Body of pancreas (tissue), 4 donors: ENCODE results near the gene DOCK2. TPM values are rescaled to one million over a fixed set of nuclear protein-coding genes. Genes with fewer than 3 reads are reported as not detected.
A peak's percentile ranks its signal among the peaks of the same experiment; 100 is the strongest.

ENCODE experiments used
- ATAC-seq: fragments of 150-250 bp; one replicate; pipeline ENCODE4 v1.9.1; 2016
- DNase-seq, 4 donors: peaks; one replicate each; pipeline ENCODE4 v3.0.0-alpha.2; 2019
- H3K27ac ChIP-seq, 4 donors: fragments of 200-600 bp; sonication (generic); 1 replicate in 3 of 4; 2 replicates in 1 of 4; pipeline versions ENCODE4 v1.5.1 to v1.6.1; 2016 to 2019; ENCODE audit warnings: mild to moderate bottlenecking in 1 of 4, mixed read lengths in 1 of 4, moderate library complexity in 1 of 4
- H3K27me3 ChIP-seq, 2 donors: fragments of 200-600 bp; sonication (generic); one replicate each; pipeline ENCODE4 v1.6.0; 2016; ENCODE audit warnings: mild to moderate bottlenecking in 1 of 2
- H3K36me3 ChIP-seq, 2 donors: fragments of 200-600 bp; sonication (generic); replicated peaks in 1 of 2; 2 replicates each; pipeline ENCODE4 v1.5.1; 2016; ENCODE audit warnings: low read depth in 2 of 2; ENCODE audit not compliant: insufficient read depth in 1 of 2
- H3K4me1 ChIP-seq: fragments of 200-600 bp; sonication (generic); one replicate; pipeline ENCODE4 v1.6.0; 2016
- H3K4me3 ChIP-seq, 2 donors: fragments of 200-600 bp; sonication (generic); 1 replicate in 1 of 2; 2 replicates in 1 of 2; pipeline ENCODE4 v1.5.1; 2016 to 2019
- H3K9me3 ChIP-seq, 3 donors: fragments of 200-600 bp; sonication (generic); 1 replicate in 2 of 3; 2 replicates in 1 of 3; pipeline ENCODE4 v1.5.1; 2016
- POLR2A ChIP-seq, 3 donors: fragments of 450-650 bp; IDR thresholded peaks; one replicate each; pipeline ENCODE4 v1.6.1; 2016; ENCODE audit warnings: antibody characterized with exemption in 3 of 3, mild to moderate bottlenecking in 2 of 3
- WGBS, 2 donors: methylation state at CpG; one replicate each; pipeline ENCODE4 v1.1.5; 2017; 5-methylcytosine and 5-hydroxymethylcytosine counted together
- intact Hi-C: fragments of 100-400 bp; cut with DNase I; formaldehyde crosslinking; loops from one replicate; pipeline ENCODE4 v1.15.1; 2023
- total RNA-seq, 2 donors: library from RNA; depleted of rRNA; stranded (reverse); fragments of >200 nt; gene quantifications; one replicate each; pipeline ENCODE4 v1.1.0, GENCODE V29; 2016
- TF ChIP-seq, protein P1 (sequence below), 7 experiments: fragments of 450-650 bp in 4 of 7; fragments of 200-600 bp in 3 of 7; sonication (generic) in 3 of 7; IDR thresholded peaks; one replicate each; pipeline ENCODE4 v1.5.1; 2016 to 2019; ENCODE audit warnings: antibody characterized with exemption in 7 of 7

DOCK2 gene
- total RNA-seq, 2 donors from 2014 or later = 3.1 to 7.6 TPM

- intact Hi-C loops = no loop called here
- 30 to 39% methylated on average over 14 of the region's 14 CpGs for WGBS, 2 donors
- Histone ChIP-seq H3K4me1 (no peaks in the 10 kb centered on the region), H3K27ac (no peak overlapping the region), H3K36me3 (no peaks in the 10 kb centered on the region), H3K4me3 (no peak overlapping the region), H3K9me3 (no peaks in the 10 kb centered on the region), H3K27me3 (no peaks in the 10 kb centered on the region)
- ATAC-seq = no peak
- peak in 3 of 4 donors; percentile 7 to 45 (median 20) for DNase-seq
- TF ChIP-seq, protein P1, sequence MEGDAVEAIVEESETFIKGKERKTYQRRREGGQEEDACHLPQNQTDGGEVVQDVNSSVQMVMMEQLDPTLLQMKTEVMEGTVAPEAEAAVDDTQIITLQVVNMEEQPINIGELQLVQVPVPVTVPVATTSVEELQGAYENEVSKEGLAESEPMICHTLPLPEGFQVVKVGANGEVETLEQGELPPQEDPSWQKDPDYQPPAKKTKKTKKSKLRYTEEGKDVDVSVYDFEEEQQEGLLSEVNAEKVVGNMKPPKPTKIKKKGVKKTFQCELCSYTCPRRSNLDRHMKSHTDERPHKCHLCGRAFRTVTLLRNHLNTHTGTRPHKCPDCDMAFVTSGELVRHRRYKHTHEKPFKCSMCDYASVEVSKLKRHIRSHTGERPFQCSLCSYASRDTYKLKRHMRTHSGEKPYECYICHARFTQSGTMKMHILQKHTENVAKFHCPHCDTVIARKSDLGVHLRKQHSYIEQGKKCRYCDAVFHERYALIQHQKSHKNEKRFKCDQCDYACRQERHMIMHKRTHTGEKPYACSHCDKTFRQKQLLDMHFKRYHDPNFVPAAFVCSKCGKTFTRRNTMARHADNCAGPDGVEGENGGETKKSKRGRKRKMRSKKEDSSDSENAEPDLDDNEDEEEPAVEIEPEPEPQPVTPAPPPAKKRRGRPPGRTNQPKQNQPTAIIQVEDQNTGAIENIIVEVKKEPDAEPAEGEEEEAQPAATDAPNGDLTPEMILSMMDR (IDR thresholded peaks at IDR 0.05) = peak; percentile 18 to 66 (median 42)
- TF ChIP-seq POLR2A (IDR thresholded peaks at IDR 0.05) = no peak
Measured at GRCh38 chr5:170070556-170071412, 433.7 kb downstream of the DOCK2 start.

GRCh38 chr5:170071748-170072147 is 434.7 kb downstream of the DOCK2 start:
- Histone ChIP-seq H3K27ac (no peak overlapping the region), H3K36me3 (no peaks in the 10 kb centered on the region), H3K27me3 (no peaks in the 10 kb centered on the region), H3K4me3 (no peak overlapping the region), H3K4me1 (no peaks in the 10 kb centered on the region), H3K9me3 (no peaks in the 10 kb centered on the region)
- TF ChIP-seq POLR2A (IDR thresholded peaks at IDR 0.05) = no peak
- TF ChIP-seq, protein P1 (IDR thresholded peaks at IDR 0.05) = no peak
- DNase-seq (no peak), ATAC-seq (no peak)
- WGBS, 2 donors = 76 to 85% methylated on average over 2 of the region's 2 CpGs
- intact Hi-C loops = no loop called here

DNA sequence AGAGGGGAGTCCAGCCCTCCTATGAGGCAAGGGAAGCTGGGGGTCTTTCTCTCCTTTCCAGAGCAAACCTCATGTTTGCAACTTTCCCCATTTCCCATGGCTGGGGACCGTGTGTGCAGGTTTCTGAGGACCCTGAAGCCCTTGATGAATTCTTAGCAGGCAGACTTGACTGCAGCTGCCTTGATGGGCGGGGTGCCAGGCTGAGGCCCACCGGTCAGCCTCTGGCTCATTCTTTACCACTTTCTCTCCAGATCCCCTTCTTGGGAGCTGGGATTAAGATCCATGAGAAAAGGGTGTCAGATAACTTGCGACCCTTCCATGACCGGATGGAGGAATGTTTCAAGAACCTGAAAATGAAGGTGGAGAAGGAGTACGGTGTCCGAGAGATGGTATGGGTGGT is 438.6 kb downstream of the DOCK2 start:
- TF ChIP-seq, protein P1 (IDR thresholded peaks at IDR 0.05) = no peak
- no peak for TF ChIP-seq POLR2A (IDR thresholded peaks at IDR 0.05)
- Histone ChIP-seq H3K4me3 (no peak overlapping the region), H3K36me3 (no peaks in the 10 kb centered on the region), H3K4me1 (no peaks in the 10 kb centered on the region), H3K27ac (no peak overlapping the region), H3K9me3 (no peaks in the 10 kb centered on the region), H3K27me3 (no peaks in the 10 kb centered on the region)
- no peak for ATAC-seq
- DNase-seq = no peak
- intact Hi-C loops = no loop called here
- WGBS, 2 donors = 70 to 81% methylated on average over 7 of the region's 7 CpGs

DNA sequence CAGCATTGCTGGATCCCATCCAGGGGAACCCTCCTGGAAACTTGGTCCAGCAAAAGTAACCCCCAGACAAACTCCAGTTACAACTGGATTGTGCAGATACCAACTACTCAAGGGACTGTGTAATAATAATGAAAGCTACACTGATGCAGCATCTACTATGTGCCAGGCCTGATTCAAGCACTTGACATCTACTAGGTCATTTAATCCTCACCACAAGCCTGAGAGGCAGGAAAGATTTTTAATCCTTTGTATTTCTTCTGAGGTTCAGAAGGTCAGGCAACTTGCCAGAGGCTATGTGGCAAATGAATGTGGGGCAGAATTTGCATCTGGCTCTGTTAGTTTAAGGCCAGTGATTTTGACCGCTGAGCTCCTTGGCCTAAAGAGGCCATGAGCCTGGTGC is 439.1 kb downstream of the DOCK2 start:
- no peaks in the 10 kb centered on the region for H3K9me3 ChIP-seq
- intact Hi-C loops = no loop called here
- H3K27me3 ChIP-seq = no peaks in the 10 kb centered on the region
- no peak for TF ChIP-seq POLR2A (IDR thresholded peaks at IDR 0.05)
- TF ChIP-seq, protein P1 (IDR thresholded peaks at IDR 0.05) = no peak
- H3K4me3 ChIP-seq = no peak overlapping the region
- H3K27ac ChIP-seq = no peak overlapping the region
- H3K4me1 ChIP-seq = no peaks in the 10 kb centered on the region
- no peak for DNase-seq
- ATAC-seq = no peak
- WGBS, 2 donors = 78 to 92% methylated on average over 1 of the region's 1 CpG
- H3K36me3 ChIP-seq = no peaks in the 10 kb centered on the region

DNA sequence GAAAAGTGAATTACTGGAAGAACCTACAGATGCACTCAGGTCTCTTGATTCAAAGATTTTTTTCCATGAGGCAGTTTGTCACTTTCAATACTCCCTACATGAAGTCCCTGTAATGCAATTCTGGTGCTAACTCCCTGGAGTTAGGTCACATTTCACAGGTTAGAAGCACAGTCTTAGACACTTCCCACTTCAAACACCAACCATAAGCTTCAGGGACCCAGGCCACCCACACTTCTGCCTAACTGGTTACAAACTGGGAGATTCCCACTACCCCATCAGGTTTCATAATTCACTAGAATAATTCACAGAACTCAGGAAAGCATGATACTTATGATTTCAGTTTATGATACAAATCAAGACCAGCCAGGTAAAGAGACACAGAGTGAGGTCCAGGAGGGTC is 439.7 kb downstream of the DOCK2 start:
- no peaks in the 10 kb centered on the region for H3K9me3 ChIP-seq
- no peak overlapping the region for H3K4me3 ChIP-seq
- H3K27me3 ChIP-seq = no peaks in the 10 kb centered on the region
- intact Hi-C loops = no loop called here
- no peak for DNase-seq
- no peak overlapping the region for H3K27ac ChIP-seq
- H3K4me1 ChIP-seq = no peaks in the 10 kb centered on the region
- TF ChIP-seq, protein P1 (IDR thresholded peaks at IDR 0.05) = no peak
- no peak for TF ChIP-seq POLR2A (IDR thresholded peaks at IDR 0.05)
- ATAC-seq = no peak
- no peaks in the 10 kb centered on the region for H3K36me3 ChIP-seq
